ENCODE data around the gene CCDC14. TPM values are rescaled to one million over a fixed set of nuclear protein-coding genes. Genes with fewer than 3 reads are reported as not detected.
"Not testable (repeated sequence)": the region's sequence is repeated elsewhere in the genome, so short reads cannot be mapped to it uniquely, and the experiment has no call there.

CCDC14 gene
- 10 to 100 TPM in 3 of 4 donors, 1 to 10 TPM in 1; 7.7 to 28.4 (median 26.8) TPM for total RNA-seq

DNA sequence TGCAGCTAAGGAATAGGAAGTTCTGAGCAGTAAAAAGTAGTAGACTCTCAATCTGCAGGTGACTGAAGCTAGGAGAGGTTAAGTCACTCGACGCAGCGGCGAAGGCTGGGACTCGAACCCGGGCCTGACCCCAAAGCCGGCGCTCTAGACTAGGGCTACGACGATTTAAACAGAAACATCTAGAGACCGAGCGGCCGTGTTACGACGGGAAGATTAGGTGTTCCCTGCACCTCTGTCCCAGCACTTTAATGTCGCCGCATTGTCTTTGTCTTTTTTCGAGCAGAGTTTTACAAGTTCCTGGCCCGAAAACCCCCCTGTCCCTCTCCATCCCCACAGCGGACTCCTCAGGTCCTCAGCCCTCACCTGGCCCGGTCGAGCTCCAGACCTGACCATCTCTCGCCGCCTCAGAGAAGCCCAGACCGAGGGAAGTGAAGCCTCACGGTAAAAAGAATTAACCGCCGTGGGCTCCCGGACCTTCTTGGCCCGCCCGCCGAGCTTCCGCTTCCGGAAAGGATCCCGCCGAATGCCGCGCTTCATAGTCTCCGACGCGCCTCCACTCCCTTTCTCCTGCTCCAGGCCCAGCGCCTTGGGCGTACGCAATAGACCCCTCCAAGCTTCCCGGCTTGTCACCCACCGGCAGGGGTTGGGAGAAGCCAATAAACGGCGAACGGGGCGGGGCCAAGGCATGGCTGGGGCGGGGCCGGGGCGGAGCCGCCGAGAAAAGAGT lies at the start of gene CCDC14:
CCDC14 (minus strand) TSS at position 449 of the 727 bp plus-strand sequence; CDS start at position 393, 56 bp downstream.
- H3K27ac ChIP-seq: peak within 1 kb of the TSS; percentile 75 to 90 (median 86)
- H3K36me3 ChIP-seq: peaks cover 0 to 6% (median 0%) of the 10 kb centered on the region in 3 donors
- TF ChIP-seq, protein P1, sequence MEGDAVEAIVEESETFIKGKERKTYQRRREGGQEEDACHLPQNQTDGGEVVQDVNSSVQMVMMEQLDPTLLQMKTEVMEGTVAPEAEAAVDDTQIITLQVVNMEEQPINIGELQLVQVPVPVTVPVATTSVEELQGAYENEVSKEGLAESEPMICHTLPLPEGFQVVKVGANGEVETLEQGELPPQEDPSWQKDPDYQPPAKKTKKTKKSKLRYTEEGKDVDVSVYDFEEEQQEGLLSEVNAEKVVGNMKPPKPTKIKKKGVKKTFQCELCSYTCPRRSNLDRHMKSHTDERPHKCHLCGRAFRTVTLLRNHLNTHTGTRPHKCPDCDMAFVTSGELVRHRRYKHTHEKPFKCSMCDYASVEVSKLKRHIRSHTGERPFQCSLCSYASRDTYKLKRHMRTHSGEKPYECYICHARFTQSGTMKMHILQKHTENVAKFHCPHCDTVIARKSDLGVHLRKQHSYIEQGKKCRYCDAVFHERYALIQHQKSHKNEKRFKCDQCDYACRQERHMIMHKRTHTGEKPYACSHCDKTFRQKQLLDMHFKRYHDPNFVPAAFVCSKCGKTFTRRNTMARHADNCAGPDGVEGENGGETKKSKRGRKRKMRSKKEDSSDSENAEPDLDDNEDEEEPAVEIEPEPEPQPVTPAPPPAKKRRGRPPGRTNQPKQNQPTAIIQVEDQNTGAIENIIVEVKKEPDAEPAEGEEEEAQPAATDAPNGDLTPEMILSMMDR (IDR thresholded peaks at IDR 0.05): no peak
- TF ChIP-seq POLR2A (IDR thresholded peaks at IDR 0.05): peak in 2 of 4 donors; percentile 55 to 61
- H3K27me3 ChIP-seq: no peaks in the 10 kb centered on the region
- 1 to 2% methylated on average over 27 to 38 of the region's 55 CpGs for WGBS, 2 donors
- peak within 1 kb of the TSS; percentile 45 to 84 (median 72) for H3K4me3 ChIP-seq
- intact Hi-C loops (cut with DNase I): no loop called here
- DNase-seq: peak; percentile 54
- no peaks in the 10 kb centered on the region for H3K9me3 ChIP-seq
- H3K4me1 ChIP-seq: peaks cover 0 to 23% (median 7%) of the 10 kb centered on the region in 3 donors

- H3K9me3 ChIP-seq; H3K4me1 ChIP-seq; DNase-seq; H3K36me3 ChIP-seq; H3K27ac ChIP-seq; H3K4me3 ChIP-seq; intact Hi-C loops (cut with DNase I): not testable (repeated sequence)
- WGBS, 2 donors: 89 to 94% methylated on average over 1 of the region's 1 CpG
- H3K27me3 ChIP-seq: peaks cover 0 to 30% (median 0%) of the 10 kb centered on the region in 4 donors
Observed at GRCh38 chr3:124008321-124008720, 47.3 kb upstream of the CCDC14 start.

GRCh38 chr3:124007186-124007585 lies 46.2 kb upstream of the CCDC14 start:
- TF ChIP-seq, protein P1 (IDR thresholded peaks at IDR 0.05): no peak
- no peak for TF ChIP-seq POLR2A (IDR thresholded peaks at IDR 0.05)
- H3K27ac ChIP-seq: no peak overlapping the region
- intact Hi-C loops (cut with DNase I): no loop called here
- H3K4me3 ChIP-seq: no peak overlapping the region
- H3K4me1 ChIP-seq: no peaks in the 10 kb centered on the region
- H3K9me3 ChIP-seq: no peaks in the 10 kb centered on the region
- peaks cover 0 to 30% (median 0%) of the 10 kb centered on the region in 4 donors for H3K27me3 ChIP-seq
- 51 to 55% methylated on average over 4 of the region's 4 CpGs for WGBS, 2 donors
- no peak for DNase-seq
- no peaks in the 10 kb centered on the region for H3K36me3 ChIP-seq

DNA sequence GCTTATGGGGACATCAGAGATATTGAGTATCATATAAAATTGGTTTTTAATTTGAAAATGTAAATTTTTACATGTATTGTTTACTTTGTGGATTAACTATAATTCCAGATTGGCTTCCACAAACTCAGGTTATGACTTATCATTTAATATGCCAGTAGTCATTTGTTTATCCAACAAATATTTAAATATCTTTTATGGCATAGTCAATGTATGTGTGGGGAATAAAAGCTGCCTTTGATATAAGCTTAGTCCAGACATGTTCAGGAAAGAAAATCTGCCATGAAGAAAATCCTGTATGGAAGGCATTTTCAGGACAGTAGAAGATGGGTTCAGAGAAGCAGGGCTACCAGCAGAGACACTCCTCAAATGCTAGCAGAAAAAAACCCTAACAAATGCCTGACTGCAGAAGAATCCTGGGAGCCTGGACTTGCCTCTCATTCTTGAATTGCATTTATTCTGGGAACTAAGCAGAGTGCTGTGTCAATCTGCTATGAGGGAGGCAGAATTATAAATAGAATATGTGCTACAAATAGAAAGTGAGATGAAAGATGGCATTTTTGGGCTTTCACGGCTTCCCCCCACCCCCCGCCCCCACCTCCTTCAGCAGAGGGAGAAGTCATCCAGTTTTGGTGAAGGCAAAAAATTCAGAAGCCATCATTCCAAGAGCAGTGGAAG lies 41.5 kb upstream of the CCDC14 start:
- peaks cover 0 to 36% (median 0%) of the 10 kb centered on the region in 4 donors for H3K27me3 ChIP-seq
- DNase-seq; intact Hi-C loops (cut with DNase I); H3K36me3 ChIP-seq; H3K4me3 ChIP-seq; H3K4me1 ChIP-seq; H3K27ac ChIP-seq; H3K9me3 ChIP-seq: not testable (repeated sequence)
- 14 to 36% methylated on average over 2 of the region's 2 CpGs for WGBS, 2 donors

GRCh38 chr3:124001366-124001765 lies 40.3 kb upstream of the CCDC14 start:
- DNase-seq; intact Hi-C loops (cut with DNase I); H3K27ac ChIP-seq; H3K4me3 ChIP-seq; H3K4me1 ChIP-seq; H3K9me3 ChIP-seq; H3K36me3 ChIP-seq: not testable (repeated sequence)
- H3K27me3 ChIP-seq: peaks cover 0 to 28% (median 0%) of the 10 kb centered on the region in 4 donors
- 75 to 76% methylated on average over 6 of the region's 6 CpGs for WGBS, 2 donors

GRCh38 chr3:123997543-123997942 lies 36.5 kb upstream of the CCDC14 start:
- peaks cover 0 to 6% (median 5%) of the 10 kb centered on the region in 3 donors for H3K9me3 ChIP-seq
- no peak for DNase-seq
- H3K4me3 ChIP-seq: no peak overlapping the region
- no peak overlapping the region for H3K27ac ChIP-seq
- TF ChIP-seq, protein P1 (IDR thresholded peaks at IDR 0.05): no peak
- no peak for TF ChIP-seq POLR2A (IDR thresholded peaks at IDR 0.05)
- no peaks in the 10 kb centered on the region for H3K36me3 ChIP-seq
- 86 to 88% methylated on average over 2 of the region's 2 CpGs for WGBS, 2 donors
- H3K27me3 ChIP-seq: peaks cover 0 to 29% (median 0%) of the 10 kb centered on the region in 4 donors
- H3K4me1 ChIP-seq: no peaks in the 10 kb centered on the region
- intact Hi-C loops (cut with DNase I): no loop called here

Measured in esophagus squamous epithelium (tissue), 5 donors.